Upper lobe of right lung (tissue), 1 donor: Measurements from ENCODE around the gene DCD. TPM values are rescaled to one million over a fixed set of nuclear protein-coding genes. Genes with fewer than 3 reads are reported as not detected.

ENCODE experiments used
- ATAC-seq: fragments of 200-7000 bp; cut with Tn5 transposase; one replicate; pipeline ENCODE4 v1.9.1; 2020; ENCODE audit warnings: mild to moderate bottlenecking, moderate library complexity
- DNase-seq: peaks from one replicate; pipeline ENCODE4 v3.0.0-alpha.2; 2020
- H3K27ac ChIP-seq: fragments of 200-600 bp; one replicate; pipeline ENCODE4 v1.8.0; 2022
- H3K27me3 ChIP-seq: fragments of 200-600 bp; one replicate; pipeline ENCODE4 v1.8.0; 2022; ENCODE audit warnings: mild to moderate bottlenecking
- H3K36me3 ChIP-seq: fragments of 200-600 bp; one replicate; pipeline ENCODE4 v1.8.0; 2022
- H3K4me1 ChIP-seq: fragments of 200-600 bp; one replicate; pipeline ENCODE4 v1.8.0; 2022
- H3K4me3 ChIP-seq: fragments of 200-600 bp; one replicate; pipeline ENCODE4 v1.8.0; 2022; ENCODE audit warnings: mild to moderate bottlenecking
- H3K9me3 ChIP-seq: fragments of 200-600 bp; one replicate; pipeline ENCODE4 v1.8.0; 2022
- intact Hi-C: fragments of 100-400 bp; cut with DNase I; formaldehyde crosslinking; loops from one replicate; pipeline ENCODE4 v1.11.0; 2022
- total RNA-seq: library from RNA; stranded (reverse); fragmentation: NEBNext Ultra II Directional; extraction: Animal tissue kit (Norgen Biotek cat#: 25700); gene quantifications from one replicate; pipeline ENCODE4 v1.2.1, GENCODE V29; 2021
- TF ChIP-seq, protein P1 (sequence below): fragments of 200-600 bp; IDR thresholded peaks from one replicate; pipeline ENCODE4 v1.8.0; 2022; ENCODE audit warnings: antibody characterized with exemption
- donor health status: DM: no; HTN: yes; CAD: no; lungs with severe emphysema.

The DCD gene
- total RNA-seq, 1 donor from 2014 or later = not detected

DNA sequence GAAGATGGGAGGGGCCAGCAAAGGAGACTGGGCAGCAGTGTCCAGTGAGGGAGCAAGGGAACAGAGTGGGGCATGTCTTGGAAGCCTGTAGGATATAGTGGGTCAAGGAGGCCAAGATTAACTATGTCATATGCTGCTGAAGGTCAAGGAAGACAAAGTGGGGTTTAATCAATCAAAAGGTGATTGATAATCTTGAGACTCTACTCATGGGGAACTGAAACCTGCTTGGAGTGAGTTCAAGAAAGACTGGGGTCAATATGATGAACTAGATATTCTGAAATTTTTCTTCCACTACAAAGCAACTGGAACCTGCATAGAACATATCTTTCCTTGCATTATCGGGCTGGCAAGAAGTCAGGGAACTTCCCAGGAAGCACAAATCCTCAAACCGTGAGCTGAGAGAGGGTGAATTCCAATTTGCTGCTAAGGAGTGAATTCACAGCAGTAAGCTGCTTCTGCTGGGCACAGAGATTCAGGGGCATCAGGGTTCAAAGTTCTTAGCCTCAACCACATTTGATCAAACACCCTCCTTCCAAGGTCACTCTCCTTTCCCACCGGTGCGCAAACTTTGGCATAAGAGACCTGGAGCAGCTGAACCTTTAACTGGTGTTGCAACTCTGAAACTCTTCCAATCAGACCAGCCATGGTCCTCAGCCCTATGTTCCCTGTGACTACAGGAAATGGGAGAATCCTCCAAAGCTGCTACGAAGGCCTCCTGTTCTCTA is 40.3 kb upstream of the DCD start:
- no peak for ATAC-seq
- TF ChIP-seq, protein P1, sequence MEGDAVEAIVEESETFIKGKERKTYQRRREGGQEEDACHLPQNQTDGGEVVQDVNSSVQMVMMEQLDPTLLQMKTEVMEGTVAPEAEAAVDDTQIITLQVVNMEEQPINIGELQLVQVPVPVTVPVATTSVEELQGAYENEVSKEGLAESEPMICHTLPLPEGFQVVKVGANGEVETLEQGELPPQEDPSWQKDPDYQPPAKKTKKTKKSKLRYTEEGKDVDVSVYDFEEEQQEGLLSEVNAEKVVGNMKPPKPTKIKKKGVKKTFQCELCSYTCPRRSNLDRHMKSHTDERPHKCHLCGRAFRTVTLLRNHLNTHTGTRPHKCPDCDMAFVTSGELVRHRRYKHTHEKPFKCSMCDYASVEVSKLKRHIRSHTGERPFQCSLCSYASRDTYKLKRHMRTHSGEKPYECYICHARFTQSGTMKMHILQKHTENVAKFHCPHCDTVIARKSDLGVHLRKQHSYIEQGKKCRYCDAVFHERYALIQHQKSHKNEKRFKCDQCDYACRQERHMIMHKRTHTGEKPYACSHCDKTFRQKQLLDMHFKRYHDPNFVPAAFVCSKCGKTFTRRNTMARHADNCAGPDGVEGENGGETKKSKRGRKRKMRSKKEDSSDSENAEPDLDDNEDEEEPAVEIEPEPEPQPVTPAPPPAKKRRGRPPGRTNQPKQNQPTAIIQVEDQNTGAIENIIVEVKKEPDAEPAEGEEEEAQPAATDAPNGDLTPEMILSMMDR = no peak
- intact Hi-C loops = no loop called here

DNA sequence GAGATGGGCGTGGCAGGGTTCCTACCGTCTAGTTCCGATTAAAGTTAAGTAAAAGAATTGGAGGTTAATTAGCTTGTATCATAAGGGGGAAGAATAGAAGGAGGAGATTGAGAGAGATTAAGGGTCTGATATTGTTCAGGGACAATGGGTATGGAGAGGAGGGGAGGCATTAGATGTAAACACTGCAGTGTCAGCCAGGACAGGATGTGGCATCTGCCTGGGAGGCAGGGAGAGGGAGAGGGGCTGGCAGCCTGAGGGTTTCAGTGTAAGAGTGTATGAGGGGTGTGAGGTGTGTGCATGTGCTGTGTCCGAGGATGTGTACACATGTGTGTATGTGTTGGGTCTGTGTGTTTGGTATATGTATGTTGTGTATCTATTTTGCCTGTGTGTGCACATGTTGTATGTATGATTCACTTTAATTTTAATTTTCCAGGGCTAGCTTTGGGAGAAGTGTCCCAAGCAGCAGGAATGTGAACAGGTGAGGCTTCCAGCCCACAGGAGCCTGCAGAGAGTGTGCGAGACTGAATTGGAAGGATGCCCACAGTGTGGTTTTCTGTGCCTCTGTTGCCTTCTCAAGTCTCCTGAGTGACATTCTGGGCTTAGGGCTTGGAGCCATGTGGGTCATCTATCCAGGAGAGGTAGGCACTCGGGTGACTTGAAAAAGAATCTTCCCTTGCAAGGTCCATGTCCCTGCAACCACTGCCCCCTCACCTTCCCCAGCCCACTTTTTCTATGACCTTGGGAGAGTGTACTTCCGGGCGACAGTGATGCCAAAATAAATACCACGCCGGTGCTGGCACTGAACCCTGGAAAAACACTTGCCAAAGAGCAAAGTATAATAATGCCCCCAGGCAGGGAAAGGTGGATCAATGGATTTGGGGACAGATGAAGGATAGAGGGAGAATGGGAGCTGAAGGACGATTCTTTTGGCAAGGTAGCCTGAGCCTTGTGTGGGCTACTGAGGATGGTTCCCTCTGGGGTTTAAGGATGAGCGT is 36.8 kb upstream of the DCD start:
- intact Hi-C loops = no loop called here
- Histone ChIP-seq H3K9me3 (no peaks in the 10 kb centered on the region), H3K4me3 (no peak overlapping the region), H3K4me1 (no peaks in the 10 kb centered on the region), H3K27me3 (peaks cover 11% of the 10 kb centered on the region), H3K36me3 (no peaks in the 10 kb centered on the region), H3K27ac (no peak overlapping the region)
- DNase-seq (no peak), ATAC-seq (peak; percentile 7)
- TF ChIP-seq, protein P1 = no peak

More for the DNA sequence above, 40.3 kb upstream of the DCD start:
- DNase-seq = no peak
- Histone ChIP-seq H3K4me3 (no peak overlapping the region), H3K9me3 (no peaks in the 10 kb centered on the region), H3K27me3 (peaks cover 6% of the 10 kb centered on the region), H3K4me1 (no peaks in the 10 kb centered on the region), H3K36me3 (no peaks in the 10 kb centered on the region), H3K27ac (no peak overlapping the region)

DNA sequence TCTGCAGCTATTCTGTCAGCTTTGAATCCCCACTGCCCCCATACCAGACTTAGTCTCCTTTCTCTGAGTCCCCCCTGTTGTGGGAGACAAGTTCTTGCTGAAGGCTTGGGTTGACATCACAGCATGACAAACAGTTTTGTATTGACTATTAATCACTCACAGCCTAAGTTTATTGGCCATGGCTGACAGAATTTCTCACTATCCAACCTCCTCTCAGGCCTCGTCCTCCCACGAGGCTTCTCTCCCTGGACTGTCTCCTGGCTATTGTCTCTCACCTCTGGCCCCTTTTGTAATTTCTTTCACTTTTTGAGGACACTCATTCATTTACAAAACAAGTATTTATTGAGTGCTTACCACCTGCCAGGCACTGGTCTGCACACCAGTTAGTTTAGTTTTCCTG is 35.2 kb upstream of the DCD start:
- no peak for ATAC-seq
- TF ChIP-seq, protein P1 = no peak
- Histone ChIP-seq H3K4me1 (no peaks in the 10 kb centered on the region), H3K27me3 (peaks cover 11% of the 10 kb centered on the region), H3K27ac (no peak overlapping the region), H3K36me3 (no peaks in the 10 kb centered on the region), H3K9me3 (no peaks in the 10 kb centered on the region), H3K4me3 (no peak overlapping the region)
- intact Hi-C loops = no loop called here
- DNase-seq = no peak

DNA sequence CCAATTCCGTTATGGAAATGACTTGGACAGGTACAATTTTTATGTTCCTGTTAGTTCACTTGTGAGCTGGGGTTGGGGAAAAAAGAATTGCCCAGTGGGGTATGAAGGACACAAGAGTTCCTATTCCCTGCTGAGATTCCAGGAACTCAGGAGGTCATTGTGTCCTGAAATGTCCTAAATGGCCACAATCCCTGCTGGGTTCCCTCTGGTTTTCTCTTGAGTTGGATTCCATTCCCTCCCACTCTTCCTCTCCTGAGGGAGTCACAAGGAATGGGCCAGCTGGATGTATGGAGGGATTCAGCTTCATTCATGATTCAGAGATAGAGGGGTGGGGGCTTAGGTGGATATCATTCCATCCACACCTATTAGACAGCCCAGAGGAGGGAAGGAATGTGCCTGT is 34.5 kb upstream of the DCD start:
- intact Hi-C loops = no loop called here
- no peak overlapping the region for H3K4me3 ChIP-seq
- ATAC-seq = no peak
- no peaks in the 10 kb centered on the region for H3K4me1 ChIP-seq
- TF ChIP-seq, protein P1 = no peak
- no peak overlapping the region for H3K27ac ChIP-seq
- peaks cover 11% of the 10 kb centered on the region for H3K27me3 ChIP-seq
- no peak for DNase-seq
- no peaks in the 10 kb centered on the region for H3K9me3 ChIP-seq
- no peaks in the 10 kb centered on the region for H3K36me3 ChIP-seq

DNA sequence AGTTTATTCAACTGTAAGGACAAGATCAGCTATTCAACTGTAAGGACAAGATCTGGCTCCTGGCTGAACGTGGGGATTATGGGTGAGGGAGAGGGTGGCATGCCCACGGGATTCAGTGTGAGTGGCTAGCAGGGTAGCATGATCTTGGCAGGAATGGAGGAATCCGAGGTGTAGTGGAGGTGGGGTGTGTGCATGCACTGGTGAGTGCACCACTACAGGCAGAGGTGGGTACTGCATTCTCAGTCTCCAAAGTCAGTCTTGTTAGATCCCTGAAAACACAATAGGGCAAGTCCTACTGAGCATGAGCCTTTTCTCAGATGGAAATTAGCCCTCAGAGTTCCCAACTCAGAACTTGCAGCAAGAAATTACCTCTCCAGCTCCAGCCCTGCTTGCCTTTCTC is 32.2 kb upstream of the DCD start:
- peak; percentile 71 for ATAC-seq

More for the DNA sequence above, 32.2 kb upstream of the DCD start:
- H3K9me3 ChIP-seq = no peaks in the 10 kb centered on the region
- intact Hi-C loops = no loop called here
- no peaks in the 10 kb centered on the region for H3K36me3 ChIP-seq
- H3K4me1 ChIP-seq = no peaks in the 10 kb centered on the region
- TF ChIP-seq, protein P1 = peak; percentile 33
- H3K27me3 ChIP-seq = peaks cover 15% of the 10 kb centered on the region
- no peak overlapping the region for H3K4me3 ChIP-seq
- DNase-seq = no peak
- H3K27ac ChIP-seq = no peak overlapping the region
